Left kidney (tissue), 2 donors: ENCODE results near the gene ADGRV1. TPM values are rescaled to one million over a fixed set of nuclear protein-coding genes. Genes with fewer than 3 reads are reported as not detected.

ENCODE experiments used
- DNase-seq: peaks from one replicate; pipeline ENCODE4 v3.0.0-alpha.2; 2013
- polyA plus RNA-seq: library from polyadenylated mRNA; unstranded; fragments of 120-200 nt; gene quantifications from one replicate; pipeline ENCODE4 v1.2.1, GENCODE V29; 2013; ENCODE audit not compliant: insufficient read length

The ADGRV1 gene
- polyA plus RNA-seq, 1 donor = 12.5 TPM

DNA sequence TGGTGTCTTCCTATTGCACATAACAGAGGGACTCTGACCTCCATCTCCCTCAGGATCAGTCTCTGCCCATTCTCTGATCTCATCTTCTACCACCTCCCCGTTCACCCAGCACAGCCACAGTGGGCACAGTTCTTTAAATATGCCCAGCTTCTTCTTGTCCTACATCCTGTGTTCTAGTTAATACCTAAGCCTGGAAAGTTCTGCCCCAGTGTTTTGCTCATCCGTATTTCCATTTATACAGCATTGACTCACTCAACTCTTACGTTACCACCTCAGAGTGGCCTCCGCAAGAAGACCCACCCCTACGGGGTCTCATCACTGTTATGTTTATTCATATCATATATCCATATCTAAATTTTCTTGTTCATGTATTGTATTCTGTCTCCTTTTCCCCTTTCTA, 315.5 kb downstream of the ADGRV1 start:
- DNase-seq = no peak

DNA sequence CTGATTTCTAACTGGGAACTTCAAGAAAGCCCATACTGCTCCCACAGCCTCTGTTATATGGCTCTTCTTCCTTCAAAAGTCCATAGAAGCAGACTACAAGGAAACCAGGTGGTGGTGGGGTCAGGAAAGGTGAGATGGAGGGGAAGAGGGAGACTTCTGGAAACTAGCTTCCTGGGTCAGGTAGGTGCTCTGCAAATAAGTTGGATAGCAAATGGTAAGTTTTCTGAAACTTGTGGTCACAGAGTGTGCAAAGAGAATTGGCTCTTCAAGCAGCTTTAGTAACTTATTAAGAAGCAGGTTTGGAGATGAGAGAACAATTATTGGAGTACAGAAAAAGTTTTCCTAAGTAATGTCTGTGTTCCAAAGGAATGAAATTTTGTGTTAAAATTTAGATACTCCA, 316.9 kb downstream of the ADGRV1 start:
- DNase-seq = no peak

DNA sequence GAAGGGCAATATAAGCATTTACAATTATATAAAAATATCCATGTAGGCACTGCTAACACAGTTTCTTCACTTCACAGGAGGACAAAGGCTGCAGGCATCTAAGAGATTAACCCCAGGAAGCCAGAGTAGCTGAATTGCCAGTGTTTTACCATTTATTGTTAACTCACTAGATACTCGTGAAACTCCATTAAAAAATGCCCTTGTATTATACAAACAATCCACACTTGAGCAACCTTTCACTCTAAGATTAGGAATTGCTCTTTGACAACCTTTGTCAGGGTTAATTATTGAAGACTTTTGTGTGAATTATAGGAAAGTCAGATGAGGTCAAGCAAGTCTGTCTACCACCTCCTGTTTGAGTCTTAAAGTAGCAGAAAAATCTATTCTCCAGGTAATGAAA, 317.8 kb downstream of the ADGRV1 start:
- DNase-seq = no peak

DNA sequence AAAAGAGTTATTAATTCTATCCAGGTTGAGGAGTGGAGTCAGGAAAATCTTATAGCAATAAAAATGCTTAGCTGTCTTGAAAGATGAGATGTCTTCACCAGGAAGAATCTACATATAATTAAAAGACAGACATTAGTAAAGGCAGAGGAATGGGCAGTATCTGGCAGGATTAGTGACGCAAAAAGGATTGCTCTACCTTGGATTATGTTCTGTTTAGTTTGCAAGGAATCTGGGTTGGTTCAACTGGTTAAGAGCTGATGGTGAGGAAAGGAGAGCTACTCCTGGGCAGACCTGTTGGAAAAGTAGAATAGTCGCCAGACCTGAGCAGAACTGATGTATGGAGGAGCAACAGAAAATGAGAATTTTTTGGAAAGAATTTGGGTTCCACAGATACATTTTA, 318.5 kb downstream of the ADGRV1 start:
- no peak for DNase-seq

DNA sequence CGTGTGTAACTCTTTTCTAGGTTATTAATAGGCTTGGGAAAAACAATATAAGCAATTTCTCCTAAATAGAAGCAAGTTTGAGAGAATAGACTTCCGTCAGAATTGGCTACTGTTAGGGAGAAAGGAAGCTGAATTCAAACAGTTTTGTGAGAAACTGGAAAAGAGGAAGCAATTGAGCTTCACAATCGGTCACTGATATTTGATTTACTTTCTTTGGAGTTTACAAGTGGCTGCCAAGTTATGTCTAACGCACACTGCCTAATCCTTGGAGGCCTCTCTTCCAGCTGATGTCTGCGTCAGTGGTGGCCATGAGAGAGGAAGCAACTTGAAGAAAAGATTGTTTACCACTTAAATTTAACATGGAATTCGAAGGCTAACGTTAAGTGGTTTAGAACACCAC, 319.5 kb downstream of the ADGRV1 start:
- DNase-seq = no peak

DNA sequence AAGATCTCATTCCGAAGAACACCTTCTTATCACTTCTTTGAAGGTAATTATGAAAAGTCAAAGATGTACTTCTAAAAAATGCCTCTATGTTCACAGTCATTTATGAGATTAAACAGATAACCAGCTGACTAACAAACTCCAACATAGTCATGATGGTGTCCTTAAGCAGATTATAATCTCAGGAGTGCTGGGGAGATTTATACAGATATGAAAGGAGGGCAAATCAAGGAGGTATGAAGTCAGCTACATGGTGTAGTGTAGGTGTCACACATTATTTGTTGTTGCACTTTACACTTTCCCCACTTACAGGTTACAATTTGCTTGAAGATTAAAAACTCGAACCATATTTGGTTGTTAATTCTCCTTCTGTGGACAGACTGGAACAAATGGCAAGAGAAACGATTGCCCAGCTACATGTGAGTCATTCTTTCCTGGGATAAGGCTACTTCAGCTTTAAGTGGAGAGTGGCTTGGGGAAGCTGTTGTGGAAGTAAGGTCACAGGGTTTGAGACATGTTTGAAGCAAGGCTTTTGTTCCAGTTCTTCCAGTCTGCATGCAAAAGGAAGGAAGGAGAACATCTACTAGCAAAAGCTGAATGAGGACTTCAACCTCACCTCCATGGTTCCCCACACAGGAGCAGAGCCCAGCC, 320.1 kb downstream of the ADGRV1 start:
- DNase-seq = no peak

DNA sequence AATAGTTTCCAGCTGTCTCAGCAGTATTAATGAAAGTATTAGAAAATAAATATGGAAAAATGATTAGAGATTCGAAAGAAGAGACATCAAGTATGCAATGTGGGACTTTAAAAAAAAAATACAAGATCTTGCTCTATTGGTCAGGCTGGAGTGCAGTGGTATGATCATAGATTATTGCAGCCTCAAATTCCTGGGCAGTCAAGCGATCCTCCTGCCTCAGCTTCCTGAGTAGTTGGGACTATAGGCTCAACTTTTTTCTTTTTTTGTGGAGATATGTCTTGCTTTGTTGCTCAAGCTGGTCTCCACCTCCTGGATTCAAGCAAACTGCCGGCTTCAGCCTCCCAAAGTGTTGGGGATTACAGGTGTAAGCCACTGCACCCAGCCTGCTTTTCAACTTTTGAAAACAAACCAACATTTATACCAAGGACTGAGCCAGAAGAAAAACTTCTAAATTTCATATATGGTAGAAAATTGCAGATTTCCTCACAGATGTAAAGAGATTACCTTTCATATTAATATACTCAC, 323.1 kb downstream of the ADGRV1 start:
- no peak for DNase-seq

DNA sequence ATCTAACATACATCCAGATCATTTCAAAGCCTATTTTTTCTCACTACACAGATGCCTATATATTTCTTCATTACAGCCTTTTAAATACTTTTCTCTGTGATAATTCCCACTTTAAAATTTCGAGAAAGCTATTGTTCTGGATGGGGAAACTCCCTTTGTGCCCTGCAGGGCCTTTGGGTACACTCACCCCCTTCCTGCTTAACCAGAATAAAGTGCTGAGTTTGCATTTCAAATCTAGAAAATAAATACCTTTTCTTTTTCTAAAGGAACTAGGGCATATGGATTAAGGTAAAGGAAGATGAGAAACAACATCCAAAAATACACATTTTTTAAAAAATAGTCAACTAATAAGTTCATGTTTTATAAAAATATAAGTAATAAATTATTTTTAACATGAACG, 323.9 kb downstream of the ADGRV1 start:
- DNase-seq = no peak

DNA sequence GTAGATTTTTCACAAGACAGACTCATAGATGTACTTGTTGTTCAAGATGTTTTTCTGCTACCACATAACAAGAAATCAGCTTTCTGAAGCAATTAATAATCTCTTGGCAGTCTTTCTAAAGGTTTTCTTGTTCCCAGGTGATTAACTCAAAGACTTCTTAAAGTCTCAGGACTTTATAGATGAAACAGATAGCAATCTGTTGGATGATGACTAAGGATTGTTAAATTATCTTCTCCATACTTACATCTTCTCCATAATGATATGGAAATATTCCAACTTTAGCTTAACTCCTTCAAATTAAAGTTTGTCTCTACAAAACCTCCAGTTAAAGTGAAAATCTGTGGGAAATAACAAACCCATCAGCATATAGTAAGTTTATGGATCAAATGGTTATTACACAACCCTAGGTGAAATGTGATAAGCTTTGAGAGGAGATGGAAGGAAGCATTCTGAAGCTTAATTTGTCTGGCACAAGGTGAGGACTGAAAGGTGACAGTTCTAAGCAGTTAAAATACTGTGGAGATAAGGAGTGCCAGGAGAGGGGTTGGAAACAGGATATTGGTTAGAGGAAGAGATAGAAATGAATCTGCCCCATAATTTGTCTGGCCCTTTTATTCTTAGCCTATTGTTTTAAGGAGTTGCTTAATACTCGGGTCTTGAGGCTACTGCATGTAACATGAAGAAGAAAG, 326.7 kb downstream of the ADGRV1 start:
- DNase-seq = no peak

DNA sequence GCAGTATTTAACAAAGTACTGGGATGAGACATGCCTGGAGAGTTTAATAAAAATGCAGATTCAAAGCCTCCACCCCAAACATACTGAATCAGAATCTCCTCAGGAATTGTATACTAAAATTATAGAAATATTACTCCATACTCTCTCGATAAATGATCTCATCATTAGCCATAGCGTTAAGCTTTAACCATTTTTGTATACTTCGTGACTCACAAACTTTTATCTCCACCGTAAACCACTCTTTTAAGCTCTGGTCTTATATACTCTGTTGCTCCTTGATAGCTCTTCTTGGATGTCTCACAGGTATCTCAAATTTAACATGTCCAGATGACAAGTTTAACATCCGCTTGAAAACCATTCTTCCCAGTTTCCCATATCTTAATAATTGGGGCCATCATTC, 327.8 kb downstream of the ADGRV1 start:
- DNase-seq = no peak

DNA sequence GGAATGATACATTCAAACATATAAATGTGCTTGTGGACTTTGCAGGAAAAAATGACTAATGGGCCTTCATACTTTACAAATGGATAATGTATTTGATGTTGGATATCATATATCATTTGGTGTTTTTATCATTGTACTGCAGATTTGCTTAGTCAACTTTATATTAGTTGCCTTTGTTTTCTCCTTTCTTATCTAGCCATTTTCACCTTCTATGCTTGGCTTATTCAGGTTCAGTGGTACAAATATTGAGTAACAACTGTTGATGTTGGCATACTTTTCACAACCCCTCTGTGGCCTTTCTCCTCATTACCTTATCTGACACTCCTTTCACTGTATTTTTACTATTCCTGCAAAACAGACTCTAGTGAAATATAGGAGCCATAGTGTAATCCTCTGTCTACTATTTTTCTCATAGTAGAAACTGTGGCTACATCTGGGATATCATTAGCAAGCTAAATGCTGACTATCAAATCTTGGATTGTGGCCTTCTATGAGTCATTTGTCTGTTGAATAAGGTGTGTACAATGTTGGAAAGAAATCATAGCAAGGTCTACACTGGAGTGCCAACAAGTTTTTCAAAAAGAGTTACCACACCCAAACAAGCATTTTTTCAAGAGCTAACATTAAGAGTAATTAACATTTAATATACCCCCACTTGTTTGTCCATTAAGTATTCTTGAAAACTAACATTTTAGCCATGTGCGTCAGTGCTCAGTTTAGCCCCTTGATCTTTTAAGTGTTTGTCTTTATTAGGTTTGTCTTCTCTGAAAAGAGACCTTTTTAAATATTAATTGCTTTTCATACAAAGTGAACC, 330.1 kb downstream of the ADGRV1 start:
- no peak for DNase-seq

DNA sequence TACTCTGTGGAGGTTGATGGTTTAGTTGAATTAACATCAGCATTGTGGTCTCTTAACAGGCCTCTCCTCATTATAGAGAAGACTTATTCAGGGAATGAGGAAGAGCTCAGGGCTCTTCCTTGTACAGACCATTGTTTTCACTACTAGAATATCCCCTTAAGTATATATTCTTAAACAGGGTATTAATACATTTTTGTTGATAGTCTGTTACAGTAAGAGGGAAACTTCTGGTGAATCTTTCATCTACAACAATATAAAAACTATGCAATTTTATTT, 330.7 kb downstream of the ADGRV1 start:
- no peak for DNase-seq

DNA sequence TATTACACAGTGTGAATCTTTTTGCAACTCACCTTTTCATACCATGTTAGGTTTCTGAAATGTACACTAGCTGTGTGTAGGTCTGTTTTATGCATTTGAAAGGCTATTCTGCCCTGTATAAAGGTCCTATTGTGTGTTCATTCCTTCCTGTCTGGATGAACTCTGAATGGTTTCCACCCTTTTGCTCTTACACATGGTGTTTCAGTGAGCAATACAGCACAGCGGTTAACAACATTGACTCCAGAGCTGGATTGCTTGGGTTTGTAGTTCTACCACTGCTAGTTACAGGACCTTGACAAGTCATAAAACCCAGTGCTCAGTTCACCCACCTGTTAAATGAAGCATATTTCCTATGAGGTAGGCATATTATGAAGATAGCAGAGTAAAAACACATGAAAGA, 331.6 kb downstream of the ADGRV1 start:
- no peak for DNase-seq

DNA sequence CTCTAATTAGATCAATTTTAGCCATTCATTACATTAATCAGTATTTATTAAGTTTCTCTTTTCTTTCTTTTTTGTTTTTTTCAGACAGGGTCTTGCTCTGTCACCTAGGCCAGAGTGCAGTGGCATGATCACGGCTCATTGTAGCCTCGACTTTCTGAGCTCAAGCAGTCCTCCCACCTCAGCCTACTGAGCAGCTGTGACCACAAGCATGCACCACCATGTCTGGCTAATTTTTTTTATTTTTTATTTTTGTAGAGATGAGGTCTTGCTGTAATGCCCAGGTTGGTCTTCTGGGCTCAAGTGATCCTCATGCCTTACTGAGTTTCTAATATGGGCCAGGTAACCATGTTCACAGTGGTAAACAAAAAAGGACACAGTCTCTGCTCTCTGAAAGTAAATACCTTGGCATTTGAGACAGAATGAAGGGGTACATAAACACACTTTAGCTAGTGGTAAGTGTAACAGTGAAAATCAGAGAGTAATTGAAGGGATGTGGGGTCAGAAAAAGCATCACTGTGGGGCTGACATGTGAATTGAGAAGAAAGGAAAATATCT, 336.3 kb downstream of the ADGRV1 start:
- DNase-seq = no peak

DNA sequence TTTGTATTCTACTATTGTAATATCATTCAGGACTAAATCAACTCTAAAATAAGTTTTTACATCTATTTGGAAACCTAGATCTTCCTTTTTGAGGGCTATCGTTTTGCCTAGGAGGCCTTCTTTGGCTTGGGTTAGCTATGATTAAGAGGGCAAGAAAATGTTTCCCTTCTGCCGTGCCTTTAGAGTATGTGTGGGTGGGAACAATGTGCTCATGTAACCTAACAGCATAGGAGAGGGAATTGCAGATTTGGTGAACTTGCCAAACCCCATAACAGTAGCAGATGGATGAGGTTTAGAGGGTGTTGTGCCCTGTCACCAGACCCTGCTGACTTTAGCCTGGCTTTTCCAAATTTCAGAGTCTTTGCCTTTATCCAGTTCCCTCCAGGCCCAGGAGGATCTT, 339.0 kb downstream of the ADGRV1 start:
- DNase-seq = no peak

DNA sequence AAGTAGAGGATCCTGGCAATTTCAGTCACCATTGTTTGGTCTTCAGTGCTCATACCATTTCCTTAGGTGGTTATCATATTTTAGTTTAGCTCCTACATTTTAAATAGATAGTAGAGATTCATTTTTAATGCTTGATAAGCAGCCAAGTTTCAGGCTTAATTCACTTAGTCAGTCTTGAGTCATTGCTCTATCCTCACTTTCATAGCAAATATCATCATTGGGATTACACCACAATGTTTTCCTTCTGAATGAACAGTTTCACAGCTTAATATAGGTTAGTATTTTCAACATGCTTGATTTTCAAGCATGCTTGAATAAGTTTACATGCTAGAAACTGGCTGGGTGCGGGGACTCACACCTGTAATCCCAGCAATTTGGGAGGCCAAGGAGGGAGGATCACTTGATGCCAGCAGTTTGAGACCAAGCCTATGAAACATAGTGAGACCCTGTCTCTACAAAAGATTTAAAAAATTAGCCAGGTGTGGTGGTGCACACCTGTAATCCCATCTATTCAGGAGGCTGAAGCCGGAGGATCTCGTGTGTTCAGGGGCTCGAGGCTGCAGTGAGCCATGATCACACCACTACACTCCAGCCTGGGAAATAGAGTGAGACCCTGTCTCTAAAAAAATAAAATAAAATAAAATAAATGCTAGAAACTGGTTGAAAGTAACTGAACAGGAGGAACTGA, 339.9 kb downstream of the ADGRV1 start:
- no peak for DNase-seq

DNA sequence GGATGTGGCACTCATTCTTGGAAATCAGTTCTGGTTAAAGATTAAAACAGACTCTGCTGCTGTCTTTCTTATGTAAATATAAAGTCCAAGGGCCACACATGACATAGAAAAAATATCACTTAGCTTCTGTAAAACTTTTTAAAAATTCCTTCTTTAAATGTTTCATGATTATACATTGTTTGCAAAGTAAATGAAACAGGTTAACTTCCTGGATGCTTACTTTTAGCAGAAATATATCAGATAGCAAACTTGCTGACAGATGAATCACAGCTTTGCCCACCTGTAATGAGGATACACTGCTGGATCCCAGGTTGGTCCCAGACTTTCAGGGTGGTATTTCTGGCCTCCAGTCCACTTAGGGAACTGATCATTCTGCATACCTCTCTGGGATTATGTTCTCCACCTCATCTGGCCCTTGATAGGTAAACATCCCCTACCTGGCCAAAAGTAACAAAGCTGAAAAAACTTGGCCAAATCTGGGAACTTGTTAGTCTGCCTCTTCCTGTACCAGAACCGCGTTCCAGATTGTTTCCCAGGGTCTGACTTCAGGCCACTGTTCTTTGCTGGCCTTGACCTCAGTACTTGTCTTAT, 340.5 kb downstream of the ADGRV1 start:
- no peak for DNase-seq

DNA sequence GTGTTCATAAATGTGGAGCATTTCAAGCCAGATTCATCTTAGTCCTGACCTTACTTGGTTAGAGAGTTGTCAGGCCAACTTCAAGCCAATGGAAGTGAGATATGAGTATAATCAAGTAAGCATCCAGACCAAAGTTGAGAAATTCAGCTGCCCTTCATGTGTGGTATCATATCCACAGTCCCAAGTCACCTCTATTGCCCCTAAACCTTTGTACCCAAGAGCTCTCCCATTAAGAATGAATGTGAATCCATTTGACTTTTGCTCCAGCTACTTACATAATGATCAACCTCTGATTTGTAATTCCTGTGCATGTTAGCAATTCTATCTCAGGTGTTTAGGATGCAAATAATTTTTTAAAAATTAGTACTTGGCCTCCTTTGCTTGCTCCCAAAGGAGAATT, 342.7 kb downstream of the ADGRV1 start:
- no peak for DNase-seq

DNA sequence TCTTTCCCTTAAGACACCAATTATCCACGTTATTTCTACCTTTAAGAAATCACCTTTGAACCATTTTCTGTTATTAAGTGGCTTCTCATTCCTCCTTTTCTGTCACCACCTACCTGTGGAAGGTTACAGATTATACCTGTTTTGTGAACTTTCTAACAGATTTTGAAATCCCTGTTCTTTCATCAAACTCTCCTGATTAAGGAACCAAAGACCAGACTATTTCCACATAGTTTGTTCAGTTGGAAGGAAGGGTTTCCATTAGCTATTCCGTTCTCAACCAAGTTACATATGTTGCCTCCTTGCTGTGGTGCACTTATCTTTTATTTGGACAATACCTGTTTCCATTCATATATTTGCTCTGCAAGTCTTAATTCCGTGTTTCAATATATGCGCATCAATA, 343.6 kb downstream of the ADGRV1 start:
- no peak for DNase-seq

DNA sequence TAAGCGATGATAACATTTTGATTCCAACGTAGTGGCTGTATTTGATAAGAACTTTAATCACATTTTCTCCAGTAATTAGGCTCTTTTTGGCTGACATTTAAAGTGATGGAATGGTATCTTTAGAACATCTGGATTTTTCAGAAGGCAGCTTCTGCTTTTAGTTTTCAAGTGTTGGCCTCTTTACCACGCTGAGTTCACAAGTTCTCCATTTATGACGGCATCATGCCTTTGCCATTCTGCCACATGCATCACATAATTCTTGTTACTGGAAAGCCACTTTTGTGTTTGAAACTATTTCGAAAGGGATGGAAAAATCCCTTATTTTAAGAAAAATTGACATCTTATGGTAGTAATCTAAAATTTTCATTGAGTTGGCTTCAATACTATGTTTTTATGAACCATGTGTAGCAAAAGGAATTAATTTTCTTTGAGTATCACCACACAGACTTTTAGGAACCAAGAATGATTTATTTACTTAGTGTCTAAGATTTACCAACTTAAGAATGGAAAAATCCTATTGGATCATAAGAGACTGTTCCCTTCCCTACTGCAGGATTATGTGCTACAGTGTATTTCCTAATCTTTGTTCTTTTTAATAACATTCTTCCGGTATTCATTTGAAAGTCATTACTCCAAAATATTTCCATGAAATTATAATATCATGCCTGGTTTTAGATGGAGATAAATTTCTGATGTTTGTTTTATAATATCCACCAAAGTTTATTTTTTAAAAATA, 344.2 kb downstream of the ADGRV1 start:
- no peak for DNase-seq

DNA sequence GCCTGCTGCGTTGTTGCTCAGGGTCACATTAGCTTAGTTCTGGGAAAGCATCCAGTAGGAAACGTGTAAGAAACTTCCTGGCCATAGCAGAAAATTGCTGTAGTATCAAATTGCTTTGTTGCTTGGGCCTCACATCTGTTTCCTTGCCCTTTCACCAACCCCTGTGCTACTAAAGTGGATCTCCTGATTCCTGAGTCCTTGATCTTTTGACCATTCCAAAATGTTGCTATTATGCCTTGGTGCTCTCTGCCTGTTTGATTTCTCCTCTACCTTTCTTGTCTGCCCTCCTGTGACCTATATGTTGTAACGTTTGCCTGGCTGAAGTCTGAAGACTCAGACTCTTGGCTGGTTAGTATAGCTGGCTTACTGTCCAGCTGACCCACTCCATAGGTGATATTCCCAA, 350.5 kb downstream of the ADGRV1 start:
- peak; percentile 44 for DNase-seq
